MM.1S (cell line): ENCODE results near the gene QPCT.

Source experiments
- EZH2phosphoT487 ChIP-seq: fragments of 300-600 bp; sonication (generic); IDR thresholded peaks from 2 replicates; pipeline ENCODE4 v1.6.1; 2018; ENCODE audit warnings: antibody characterized with exemption, low read length
- TF ChIP-seq, protein P1 (sequence below): fragments of 300-600 bp; sonication (generic); IDR thresholded peaks from 2 replicates; pipeline ENCODE4 v1.5.1; 2016; ENCODE audit warnings: antibody characterized with exemption, low read length, mixed read lengths

DNA sequence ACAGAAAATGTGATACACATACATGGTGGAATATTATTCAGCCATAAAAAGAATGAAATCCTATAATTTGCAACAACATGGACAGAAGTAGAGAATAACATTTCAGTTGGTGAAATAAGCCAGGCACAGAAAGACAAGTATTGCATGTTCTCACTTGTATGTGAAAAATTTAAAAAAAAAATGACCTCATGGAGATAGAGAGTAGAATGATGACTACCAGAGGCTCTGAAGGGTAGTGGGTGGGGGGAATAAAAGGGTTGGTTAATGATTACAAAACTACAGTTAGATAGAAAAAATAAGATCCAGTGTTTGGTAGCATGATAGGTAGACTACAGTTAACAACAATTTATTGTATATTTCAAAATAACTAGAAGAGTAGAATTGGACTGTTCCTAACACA lies 44.3 kb upstream of the QPCT start:
- TF ChIP-seq, protein P1, sequence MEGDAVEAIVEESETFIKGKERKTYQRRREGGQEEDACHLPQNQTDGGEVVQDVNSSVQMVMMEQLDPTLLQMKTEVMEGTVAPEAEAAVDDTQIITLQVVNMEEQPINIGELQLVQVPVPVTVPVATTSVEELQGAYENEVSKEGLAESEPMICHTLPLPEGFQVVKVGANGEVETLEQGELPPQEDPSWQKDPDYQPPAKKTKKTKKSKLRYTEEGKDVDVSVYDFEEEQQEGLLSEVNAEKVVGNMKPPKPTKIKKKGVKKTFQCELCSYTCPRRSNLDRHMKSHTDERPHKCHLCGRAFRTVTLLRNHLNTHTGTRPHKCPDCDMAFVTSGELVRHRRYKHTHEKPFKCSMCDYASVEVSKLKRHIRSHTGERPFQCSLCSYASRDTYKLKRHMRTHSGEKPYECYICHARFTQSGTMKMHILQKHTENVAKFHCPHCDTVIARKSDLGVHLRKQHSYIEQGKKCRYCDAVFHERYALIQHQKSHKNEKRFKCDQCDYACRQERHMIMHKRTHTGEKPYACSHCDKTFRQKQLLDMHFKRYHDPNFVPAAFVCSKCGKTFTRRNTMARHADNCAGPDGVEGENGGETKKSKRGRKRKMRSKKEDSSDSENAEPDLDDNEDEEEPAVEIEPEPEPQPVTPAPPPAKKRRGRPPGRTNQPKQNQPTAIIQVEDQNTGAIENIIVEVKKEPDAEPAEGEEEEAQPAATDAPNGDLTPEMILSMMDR = no peak
- TF ChIP-seq EZH2phosphoT487 = no peak
